Hematopoietic multipotent progenitor cell treated with erythropoietin and hydrocortisone succinate and interleukin-3 and kit ligand, for 4 days (in vitro differentiated cells): ENCODE data around the gene GFRA4.

Source experiments
- DNase-seq: peaks from one replicate; pipeline ENCODE4 v3.0.0-alpha.2; 2015

The GFRA4 gene, protein sequence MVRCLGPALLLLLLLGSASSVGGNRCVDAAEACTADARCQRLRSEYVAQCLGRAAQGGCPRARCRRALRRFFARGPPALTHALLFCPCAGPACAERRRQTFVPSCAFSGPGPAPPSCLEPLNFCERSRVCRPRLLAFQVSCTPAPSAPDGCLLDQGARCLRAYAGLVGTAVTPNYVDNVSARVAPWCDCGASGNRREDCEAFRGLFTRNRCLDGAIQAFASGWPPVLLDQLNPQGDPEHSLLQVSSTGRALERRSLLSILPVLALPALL

DNA sequence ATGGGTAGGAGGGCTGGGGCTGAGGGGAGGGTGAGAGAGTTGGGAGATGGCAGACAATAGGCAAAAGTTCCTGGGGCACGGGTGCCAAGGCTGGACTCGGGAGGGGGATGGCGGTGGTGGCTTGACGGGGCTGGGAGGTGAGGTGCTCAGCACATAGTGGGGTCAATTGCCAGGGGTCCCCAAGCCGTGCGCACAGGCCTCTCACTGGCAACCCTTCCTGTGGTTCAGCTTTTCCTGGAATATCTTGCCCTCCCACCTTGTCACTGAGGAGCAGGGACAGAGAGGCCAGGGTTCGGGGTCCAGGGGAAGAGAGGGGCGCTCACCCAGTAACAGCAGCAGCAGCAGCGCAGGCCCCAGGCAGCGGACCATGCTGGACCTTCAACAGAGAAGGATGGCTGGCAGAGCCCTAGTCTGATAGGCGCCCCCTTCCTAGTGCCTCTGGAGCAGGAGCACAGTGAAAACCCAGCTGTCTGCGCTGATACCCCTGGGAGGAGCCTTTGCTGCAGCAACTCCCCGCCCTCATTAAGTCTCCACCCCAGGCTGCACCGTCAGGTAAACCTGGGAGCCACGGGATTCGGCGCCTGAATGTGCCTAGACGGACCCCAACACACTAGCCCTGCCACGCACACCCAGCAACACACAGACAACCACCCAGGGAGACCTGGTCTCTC is at the start of gene GFRA4:
GFRA4 (minus strand) TSS at position 369 of the 671 bp plus-strand sequence; CDS start at position 369, 0 bp downstream.
- DNase-seq = no peak

DNA sequence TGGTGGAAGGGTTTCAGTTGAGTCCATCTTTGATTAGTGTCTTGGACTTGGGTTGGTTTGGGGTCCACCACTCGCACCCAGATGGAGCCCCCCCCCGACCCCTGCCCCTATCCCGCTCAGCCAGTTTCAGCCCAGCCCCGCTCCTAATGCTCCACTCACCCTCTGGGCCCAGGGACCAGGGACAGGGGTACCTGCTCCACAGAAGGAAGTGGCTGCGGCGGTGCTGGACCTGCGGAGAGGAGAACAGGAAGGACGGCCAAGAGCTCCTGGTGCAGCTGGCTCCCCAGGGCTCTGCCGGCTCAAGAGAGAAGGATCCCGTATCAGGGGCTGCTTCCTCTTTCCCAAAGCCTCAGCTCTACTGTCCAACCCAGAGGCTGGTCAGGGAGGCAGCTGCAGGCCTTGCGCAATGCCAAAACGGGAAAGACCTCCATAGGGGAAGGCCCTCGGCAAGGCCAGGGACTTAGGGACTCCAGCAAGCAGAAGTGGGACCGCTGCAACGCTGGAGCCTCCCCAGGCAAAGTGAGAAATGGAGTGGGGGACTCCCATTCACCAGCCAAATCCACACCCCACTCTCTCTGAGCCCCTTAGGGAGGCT is 49.2 kb upstream of the GFRA4 start, which contains the start of gene SIGLEC1:
SIGLEC1 (minus strand) TSS at position 322 of the 595 bp plus-strand sequence. CDS start 5,472 bp downstream, outside the sequence.
- DNase-seq = peak; percentile 44

DNA sequence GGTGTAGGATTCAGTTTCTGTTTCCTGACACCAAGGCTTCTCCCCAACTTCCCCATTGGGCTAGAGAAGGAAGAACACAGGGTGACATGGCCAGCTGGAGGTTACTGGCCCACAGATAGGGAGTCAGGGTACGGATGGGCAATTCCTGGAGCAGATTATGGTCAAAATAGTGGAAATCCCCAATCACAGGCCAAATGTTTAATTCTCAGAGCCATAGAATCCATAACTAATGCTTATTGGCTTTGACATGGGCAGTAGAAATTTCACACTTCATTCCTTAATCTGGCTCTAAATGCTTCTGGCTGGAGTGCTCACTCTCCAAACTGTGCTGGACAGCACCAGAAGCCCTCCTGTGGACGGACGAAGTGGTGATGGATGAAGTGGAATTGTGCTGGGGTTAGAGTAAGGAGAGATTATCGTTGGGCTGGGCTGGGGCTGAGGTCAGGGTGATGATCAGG is 48.3 kb upstream of the GFRA4 start:
- no peak for DNase-seq

DNA sequence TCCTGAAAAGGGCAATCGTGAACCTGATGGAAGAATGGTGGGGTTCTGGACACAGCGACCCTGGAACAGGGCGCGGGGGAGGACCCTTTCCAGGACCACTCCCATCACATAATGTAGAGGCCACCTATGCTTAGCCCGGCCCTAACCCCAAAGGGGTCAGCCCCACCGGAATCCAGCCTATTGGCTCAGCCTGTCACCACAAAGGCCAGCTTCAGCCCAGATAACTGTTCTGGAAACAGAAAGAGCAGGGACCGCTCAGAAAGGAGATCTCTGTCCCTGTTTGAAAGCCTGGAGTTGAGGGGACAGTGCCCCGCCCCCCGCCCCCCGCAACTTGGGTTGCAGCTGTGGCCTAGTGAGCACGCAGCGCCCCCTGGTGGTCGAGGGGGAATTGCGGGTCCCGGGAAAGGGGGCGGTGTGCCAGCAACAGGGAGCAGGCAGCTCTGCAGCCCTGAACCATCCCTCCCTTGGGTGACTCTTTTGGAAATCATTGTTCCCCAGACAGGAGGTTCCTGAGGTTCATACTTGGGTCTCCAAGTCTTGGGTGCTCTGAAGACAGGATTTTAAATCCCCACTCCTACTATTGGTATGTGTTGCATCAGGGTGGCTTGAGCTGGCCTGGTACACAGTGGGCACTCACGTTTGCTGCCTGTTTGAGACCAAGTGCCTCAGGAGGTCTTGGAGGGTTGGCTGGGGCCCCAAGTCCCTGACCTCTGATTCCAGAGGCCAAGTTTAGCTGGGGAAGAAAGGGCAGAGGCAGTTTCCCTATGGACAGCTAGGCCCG is 47.7 kb upstream of the GFRA4 start:
- DNase-seq = peak; percentile 77

DNA sequence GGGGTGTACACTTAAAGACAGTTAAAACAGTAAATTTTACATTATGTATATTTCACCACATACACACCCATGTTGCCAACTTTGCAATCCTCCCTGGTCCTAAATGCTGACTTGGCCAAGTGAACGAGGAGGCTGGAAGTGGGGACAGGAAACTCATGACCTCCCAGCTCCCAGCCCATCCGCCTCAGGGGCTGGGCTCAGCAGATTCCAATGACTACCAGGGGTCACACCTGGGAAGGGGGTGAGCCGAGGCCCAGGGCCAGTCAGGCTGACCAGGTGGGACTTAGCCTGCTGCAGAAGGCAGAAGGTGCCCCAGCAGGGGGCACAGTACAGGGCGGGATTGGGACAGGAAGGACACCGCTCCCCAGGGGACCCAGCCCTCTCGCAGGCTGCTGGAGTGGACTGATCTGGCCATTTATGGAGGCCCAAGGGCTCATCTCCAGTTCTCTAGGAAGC is 46.8 kb upstream of the GFRA4 start:
- no peak for DNase-seq

DNA sequence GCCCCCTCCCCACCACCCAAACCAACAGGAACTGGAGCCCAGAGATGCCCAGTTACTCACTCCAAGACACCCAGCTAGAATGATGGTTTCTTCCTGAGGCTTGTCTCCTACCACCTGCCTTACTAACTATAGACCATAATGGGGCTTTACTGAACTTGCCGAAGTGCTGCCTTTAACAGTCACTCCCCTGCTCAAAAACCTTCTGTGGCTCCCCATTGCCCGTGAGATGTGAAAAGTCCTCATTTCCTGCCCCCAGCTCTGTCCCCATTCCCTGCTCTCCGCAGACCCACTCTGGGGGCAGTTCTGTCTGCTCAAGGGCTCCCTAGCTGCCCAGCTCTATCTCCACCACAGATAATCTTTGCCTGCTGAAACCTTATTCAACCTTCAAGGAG is 44.3 kb upstream of the GFRA4 start:
- no peak for DNase-seq

DNA sequence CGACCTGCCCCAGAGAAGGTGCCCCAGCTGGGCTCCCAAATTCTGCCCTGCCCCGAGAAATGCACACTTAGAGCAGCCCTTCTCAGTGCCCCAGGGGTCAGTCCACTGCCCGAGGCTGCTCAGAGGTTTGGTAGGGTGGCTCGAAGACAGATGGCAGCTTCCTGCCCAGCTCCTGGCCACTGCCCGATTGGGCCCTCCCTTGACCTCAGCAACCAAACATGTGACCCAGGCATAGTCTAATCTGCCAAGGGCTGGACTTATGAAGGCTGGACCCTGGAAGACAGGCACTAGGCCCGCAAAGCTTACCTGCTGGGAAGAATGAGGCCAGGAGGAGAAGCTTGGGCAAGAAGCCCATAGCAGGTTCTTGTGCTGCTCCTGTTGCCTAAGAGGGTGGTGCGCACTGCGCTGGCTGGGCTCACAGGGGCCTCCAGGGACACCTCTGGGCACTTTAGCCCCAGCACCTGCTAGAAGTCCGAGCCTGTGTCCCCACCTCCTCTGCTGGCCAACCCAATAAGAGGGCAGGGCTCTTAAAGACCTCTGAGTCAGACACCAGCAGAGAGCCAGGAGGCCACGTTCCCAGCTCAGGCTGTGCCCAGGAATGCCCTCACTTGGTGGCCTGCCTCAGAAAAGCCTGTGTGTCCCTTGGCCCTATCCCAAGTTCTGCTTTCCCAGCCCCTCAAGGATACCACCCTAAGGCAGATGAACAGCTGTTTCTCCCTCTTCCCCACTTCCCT is 43.7 kb upstream of the GFRA4 start:
- DNase-seq = no peak

DNA sequence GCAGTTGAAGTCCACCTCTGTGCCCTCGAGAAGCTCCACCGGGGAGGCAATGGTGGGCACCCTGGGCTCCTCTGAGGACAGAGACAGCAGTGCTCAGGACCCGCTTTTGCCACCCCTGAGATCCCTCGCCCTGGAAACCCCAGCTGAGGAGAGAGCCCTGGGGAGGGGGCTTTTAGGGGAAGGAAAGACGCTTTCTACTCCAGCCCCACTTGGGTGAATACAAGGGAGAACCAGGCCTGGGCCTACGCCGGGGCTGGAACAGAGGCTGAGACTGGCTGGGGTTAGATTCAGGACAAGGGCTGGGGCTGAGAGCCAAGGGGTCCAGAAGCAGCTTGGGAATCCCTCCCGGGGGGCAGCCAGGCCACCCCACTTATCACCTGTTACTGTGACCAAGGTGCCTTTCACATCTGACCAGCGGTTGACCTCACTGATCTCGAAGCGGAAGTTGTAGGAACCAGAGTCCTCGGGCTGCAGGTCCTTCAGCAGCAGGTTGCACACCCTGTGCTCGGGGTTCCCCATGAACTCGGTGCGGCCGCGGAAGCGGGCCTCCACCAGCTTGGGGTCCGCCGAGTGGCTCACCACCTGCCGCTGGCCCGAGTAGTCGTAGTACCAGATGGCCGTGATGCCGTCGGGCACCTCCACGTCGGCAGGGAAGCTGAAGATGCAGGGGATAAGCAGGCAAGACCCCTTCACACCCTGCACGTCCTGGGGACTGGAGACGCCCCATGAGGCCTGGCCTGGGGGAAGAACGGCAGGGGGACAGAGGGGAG is 43.0 kb upstream of the GFRA4 start:
- DNase-seq = no peak

DNA sequence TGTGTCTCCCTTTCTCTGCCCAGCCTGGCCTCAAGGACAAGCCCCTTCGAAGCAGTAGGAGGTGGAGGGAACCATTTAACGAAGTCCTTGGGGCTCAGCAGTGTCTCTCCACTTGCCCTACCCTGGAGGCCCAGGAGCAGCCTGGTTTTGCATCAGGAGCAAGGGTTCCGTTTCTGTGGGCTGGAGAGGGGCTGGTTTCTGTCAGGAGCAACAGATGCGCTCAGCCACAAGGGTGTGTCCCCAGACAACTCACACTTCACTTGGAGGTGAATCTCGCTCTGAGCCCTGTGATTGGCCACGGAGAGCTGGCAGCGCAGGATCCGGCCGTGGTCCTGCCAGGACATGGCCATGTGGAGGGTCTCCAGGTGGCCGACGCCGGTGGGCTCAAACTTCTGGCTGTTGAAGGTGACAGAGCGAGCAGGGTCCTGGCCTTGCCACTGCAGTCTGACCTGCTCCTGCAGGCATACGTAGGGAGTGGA is 42.3 kb upstream of the GFRA4 start:
- DNase-seq = no peak

DNA sequence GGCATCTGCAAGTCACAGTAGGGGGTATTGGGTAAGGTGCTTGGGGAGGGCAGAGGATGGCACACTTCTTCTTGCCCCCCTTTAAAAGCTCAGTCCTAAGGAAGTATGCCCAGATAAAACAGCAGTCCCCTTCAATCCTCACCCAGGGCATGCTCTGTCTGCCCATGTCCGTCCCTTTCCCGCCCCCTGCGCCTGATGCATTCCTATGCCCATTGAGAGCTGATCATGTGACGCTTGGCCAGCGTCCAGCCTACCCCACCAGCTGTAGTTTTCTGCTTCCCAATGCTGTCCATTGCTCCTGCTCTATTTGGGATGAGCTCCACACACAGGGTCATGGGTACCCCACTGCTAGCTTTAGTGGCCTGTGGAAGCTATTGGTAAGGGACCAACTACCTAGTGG is 40.9 kb upstream of the GFRA4 start:
- DNase-seq = no peak

DNA sequence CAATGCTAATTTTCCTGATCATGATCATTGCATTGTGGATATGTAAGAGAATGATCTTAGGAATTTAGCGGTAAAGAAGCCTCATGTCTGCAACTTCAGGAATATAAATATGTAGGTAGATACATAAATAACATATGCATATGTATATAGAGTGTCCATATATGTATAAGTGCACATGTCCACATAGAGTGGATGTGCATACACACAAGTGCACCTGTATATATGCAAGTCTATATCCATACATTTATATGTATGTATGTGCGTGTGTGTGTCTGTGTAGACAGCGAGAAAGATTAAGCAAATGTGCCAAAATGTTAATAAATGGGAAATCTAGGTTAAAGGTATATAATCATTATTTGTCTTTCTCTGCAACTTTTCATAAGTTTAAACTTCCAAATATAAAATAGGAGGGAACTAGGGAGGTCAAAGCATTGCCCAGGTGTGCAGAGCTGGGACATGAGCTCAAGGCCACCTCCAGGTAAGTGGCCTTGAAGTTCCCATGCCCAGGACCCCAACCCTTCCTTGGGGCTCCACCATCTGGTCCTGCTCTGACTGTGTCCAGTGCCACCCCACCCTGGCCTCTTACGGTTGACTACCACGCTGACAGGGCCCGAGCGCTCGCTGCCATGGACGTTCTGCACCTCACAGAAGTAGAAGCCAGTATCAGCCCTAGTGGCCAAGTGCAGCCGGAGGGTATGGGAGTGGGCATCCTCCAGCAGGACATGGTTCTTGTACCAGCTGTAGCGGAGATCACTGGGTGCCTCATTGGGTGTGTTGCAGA is 39.6 kb upstream of the GFRA4 start:
- no peak for DNase-seq

DNA sequence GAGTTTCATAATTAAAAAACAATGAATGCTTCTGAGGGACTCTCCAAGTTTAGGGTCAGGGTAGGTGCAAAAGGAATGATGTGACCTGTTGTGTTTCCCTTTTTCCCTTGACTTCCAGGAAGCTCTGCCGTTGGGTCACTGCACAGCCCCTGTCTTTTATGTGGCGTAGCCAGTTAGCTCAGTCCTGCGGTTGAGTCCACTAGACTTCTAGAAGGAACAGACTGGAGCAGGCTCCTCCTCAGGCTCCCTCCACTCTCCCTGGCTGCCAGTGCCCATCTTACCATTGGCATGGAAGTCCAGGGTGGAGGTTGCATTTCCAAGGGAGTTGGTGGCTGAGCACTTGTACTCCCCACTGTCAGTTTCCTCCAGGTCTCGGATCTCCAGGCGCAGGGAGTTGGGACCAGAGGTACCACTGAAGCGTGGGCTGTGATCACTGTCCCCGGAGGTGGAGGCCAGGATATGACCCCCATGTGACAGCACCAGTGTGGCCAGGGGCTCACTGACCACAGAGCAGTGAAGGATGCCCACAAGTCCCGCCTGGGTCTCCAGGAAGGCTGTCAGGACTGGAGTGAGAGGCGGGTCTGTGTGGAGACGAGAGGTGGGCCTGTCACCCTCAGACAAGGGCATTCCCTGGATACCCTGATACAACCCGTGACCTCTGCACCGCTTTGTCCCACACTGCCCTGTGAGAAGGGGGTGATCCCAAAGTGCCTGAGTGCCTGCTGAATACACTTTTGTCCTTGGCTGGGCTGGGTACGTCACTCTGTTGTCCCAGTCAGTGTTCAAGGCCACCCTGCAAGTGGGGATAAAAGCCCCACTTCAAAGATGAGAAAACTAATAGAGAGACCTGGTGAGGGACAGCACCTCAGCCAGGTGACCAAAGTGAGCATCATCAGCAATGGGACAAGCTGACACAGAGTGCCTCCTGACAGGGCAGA is 38.1 kb upstream of the GFRA4 start:
- DNase-seq = no peak

DNA sequence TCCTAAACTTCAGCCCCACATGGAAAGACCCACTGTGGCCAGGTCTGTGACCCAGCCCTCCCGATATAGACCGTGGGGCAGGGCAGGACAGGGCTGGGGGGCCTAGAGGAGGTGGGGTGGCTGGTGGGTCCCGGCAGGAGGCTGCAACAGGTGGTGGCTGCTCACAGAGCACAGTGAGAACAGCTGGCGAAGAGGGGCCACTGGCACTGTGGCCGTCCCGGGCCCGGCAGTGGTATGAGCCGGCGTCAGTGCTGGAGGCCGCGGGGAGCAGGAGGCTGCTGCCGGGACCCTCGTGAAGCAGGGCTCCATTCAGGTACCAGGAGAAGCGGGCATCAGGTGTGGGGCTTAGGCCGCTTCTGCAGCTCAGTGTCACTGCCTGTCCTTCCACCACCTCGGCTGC is 35.8 kb upstream of the GFRA4 start:
- no peak for DNase-seq

DNA sequence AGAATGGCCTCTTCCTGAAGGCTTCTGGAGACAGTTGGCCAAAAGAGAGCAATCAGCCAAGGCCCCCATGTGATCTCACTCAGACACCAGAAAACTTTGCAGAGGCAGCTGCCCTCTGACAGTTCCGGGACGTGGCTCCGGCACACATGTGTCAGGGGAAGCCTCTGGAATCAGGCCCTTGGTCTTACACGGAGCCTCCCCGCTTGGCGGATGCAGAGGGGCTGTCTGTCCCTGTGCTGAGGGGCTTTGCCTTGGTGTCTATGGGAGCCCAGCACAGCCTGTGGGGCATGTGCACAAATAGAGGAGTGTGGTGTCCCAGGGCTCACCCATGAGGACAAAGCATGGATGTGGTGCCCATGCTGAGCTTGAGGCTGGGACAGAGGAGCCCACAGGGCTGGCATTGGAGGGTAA is 35.4 kb upstream of the GFRA4 start:
- DNase-seq = no peak

DNA sequence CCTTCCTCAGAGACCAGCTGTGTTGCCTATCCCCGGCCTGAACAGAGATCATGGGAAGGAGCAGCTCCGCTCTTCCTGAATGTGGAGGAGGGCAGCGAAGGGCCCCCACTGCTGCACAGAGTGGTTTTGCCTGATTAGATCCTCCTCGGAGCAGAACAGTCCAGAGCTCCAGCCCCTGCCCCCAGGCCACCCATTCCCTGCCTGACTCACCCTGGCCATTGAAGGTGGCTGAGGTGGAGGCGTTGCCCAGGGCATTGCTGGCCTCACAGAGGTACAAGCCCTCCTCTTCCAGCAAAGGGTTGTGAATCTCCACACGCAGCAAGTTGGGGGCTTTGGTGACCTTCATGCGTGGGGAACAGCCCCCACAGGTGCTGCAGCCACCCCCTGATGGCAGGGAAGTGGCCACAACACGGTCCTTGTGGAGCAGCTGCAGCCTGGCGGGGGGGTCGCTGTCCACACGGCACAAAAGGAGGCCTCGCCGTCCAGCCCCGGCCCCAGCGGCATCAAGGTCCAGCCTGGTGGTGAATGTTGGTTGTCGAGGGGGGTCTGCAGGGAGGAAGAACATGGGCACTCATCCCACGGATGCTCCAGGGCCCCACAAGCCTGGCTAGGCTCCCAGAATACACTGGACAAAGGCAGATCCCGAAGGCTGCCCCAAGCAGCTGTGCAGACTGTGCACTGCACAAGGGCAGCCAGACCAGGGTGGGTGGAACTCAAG is 34.5 kb upstream of the GFRA4 start:
- DNase-seq = no peak

DNA sequence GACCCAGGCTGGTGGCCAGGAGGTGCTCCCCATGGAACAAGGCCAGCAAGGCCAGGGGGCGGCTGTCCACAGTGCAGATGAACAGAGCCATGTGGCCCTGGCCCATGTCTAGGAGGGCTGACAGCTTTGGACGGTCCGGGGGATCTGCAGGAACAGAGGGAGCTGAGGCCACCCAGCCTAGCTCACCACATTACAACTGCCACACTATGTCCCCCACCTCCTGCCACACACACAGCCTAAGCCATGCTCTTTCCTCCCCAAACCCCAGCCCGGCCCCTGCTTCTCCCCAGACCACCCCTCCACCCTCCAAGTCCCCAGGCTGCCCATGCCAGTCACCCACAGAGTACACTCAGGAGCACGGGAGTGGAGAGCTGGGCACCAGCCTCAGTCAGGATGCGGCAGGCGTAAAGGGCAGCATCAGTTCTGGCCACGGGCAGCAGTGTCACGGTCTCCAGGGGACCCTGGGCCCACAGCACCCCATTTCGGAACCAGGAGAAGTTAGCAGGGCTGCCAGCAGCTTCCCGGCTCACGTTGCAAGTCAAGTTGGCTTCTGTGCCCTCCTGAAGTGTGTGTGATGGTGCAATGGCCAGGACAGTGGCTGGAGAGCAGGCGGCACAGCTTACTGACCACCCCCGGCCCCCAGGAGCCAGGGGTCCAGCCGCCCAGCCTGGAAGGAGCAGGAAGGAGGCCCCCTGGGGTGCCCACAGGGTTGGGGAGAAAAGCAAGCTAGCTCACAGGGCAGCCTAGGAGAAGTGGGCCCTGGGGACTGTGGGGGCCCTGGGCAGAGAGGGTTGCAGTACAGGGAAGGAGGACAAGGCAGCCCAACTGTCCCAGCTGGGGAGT is 33.8 kb upstream of the GFRA4 start:
- DNase-seq = no peak

DNA sequence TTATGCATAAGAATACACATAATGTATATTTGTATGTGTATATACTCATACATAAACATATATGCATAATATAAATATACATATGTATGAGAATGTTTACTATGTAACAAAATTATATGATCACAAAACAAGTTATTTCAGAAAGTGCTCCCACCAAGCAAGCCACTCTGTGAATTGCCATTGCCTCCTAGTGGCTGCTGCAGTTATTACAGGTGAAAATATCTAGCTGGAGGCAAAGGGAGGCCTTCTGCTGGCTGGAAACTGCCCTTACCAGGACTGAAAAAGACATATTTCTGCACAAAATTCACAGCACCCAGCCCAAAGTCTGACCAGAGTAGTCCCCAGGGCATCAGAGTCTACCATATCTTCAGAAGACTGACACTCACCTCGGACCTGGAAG is 33.0 kb upstream of the GFRA4 start:
- peak; percentile 46 for DNase-seq

DNA sequence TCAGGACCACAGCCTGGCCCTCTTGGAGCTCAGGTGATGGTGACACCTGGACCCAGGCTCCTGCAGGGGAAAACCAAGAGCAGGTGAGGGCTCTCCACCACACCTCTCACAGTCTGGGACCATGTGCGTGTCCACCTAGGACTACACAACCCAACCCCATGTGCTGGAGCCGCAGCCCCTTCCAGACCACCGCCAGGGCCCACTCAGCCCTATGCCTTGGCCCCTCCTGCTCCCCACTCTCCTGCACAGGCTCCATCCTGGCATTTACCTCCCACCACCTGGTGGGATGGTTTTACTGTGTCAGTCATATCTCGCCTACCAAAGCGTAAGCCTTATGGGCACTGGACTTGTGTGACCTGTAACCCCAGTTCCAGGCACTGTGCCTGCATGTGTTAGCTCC is 31.7 kb upstream of the GFRA4 start:
- DNase-seq = no peak
